ENCODE measurements around the gene DLL4. TPM values are rescaled to one million over a fixed set of nuclear protein-coding genes. Genes with fewer than 3 reads are reported as not detected.

Gene DLL4
- total RNA-seq, 1 donor from 2014 or later, result 6.5 TPM

GRCh38 chr15:40918146-40918798 lies 10.9 kb upstream of the DLL4 start:
- TF ChIP-seq CTCF (IDR thresholded peaks at IDR 0.05; ENCODE audit: unreplicated experiment), result no peak
- Mint-ChIP-seq H3K4me1 (ENCODE audit: low read depth) (peaks cover 13% of the 10 kb centered on the region), H3K36me3 (ENCODE audit: insufficient read depth) (no peaks in the 10 kb centered on the region), H3K4me3 (ENCODE audit: low read depth) (no peak overlapping the region), H3K9me3 (ENCODE audit: low read depth) (no peaks in the 10 kb centered on the region), H3K27me3 (peaks cover 37% of the 10 kb centered on the region), H3K27ac (peak overlapping the region; percentile 62)
- DNase-seq (ENCODE audit: low spot score, unreplicated experiment), result no peak

- Mint-ChIP-seq H3K4me3 (ENCODE audit: low read depth) (no peak overlapping the region), H3K36me3 (ENCODE audit: insufficient read depth) (no peaks in the 10 kb centered on the region), H3K27ac (peak overlapping the region; percentile 62), H3K27me3 (peaks cover 42% of the 10 kb centered on the region), H3K4me1 (ENCODE audit: low read depth) (peaks cover 13% of the 10 kb centered on the region), H3K9me3 (ENCODE audit: low read depth) (no peaks in the 10 kb centered on the region)
- no peak for TF ChIP-seq CTCF (IDR thresholded peaks at IDR 0.05; ENCODE audit: unreplicated experiment)
- DNase-seq (ENCODE audit: low spot score, unreplicated experiment), result no peak
These were observed 10.2 kb upstream of the DLL4 start for GRCh38 chr15:40918799-40919392.

- DNase-seq (ENCODE audit: low spot score, unreplicated experiment), result no peak
- peaks cover 57% of the 10 kb centered on the region for H3K27me3 Mint-ChIP-seq
- H3K4me1 Mint-ChIP-seq (ENCODE audit: low read depth), result peaks cover 20% of the 10 kb centered on the region
- H3K36me3 Mint-ChIP-seq (ENCODE audit: insufficient read depth), result no peaks in the 10 kb centered on the region
- no peaks in the 10 kb centered on the region for H3K9me3 Mint-ChIP-seq (ENCODE audit: low read depth)
- no peak for TF ChIP-seq CTCF (IDR thresholded peaks at IDR 0.05; ENCODE audit: unreplicated experiment)
- no peak overlapping the region for H3K27ac Mint-ChIP-seq
- H3K4me3 Mint-ChIP-seq (ENCODE audit: low read depth), result no peak overlapping the region
These were observed 7.1 kb upstream of the DLL4 start for GRCh38 chr15:40921949-40922607.

GRCh38 chr15:40922608-40923005 lies 6.5 kb upstream of the DLL4 start:
- no peaks in the 10 kb centered on the region for H3K9me3 Mint-ChIP-seq (ENCODE audit: low read depth)
- DNase-seq (ENCODE audit: low spot score, unreplicated experiment), result no peak
- no peak overlapping the region for H3K4me3 Mint-ChIP-seq (ENCODE audit: low read depth)
- peaks cover 23% of the 10 kb centered on the region for H3K4me1 Mint-ChIP-seq (ENCODE audit: low read depth)
- H3K27me3 Mint-ChIP-seq, result peaks cover 61% of the 10 kb centered on the region
- H3K36me3 Mint-ChIP-seq (ENCODE audit: insufficient read depth), result no peaks in the 10 kb centered on the region
- no peak for TF ChIP-seq CTCF (IDR thresholded peaks at IDR 0.05; ENCODE audit: unreplicated experiment)
- H3K27ac Mint-ChIP-seq, result no peak overlapping the region

- Mint-ChIP-seq H3K4me1 (ENCODE audit: low read depth) (peaks cover 23% of the 10 kb centered on the region), H3K4me3 (ENCODE audit: low read depth) (no peak overlapping the region), H3K36me3 (ENCODE audit: insufficient read depth) (no peaks in the 10 kb centered on the region), H3K27ac (no peak overlapping the region), H3K27me3 (peaks cover 60% of the 10 kb centered on the region), H3K9me3 (ENCODE audit: low read depth) (no peaks in the 10 kb centered on the region)
- DNase-seq (ENCODE audit: low spot score, unreplicated experiment), result no peak
- no peak for TF ChIP-seq CTCF (IDR thresholded peaks at IDR 0.05; ENCODE audit: unreplicated experiment)
These were observed 5.6 kb upstream of the DLL4 start for GRCh38 chr15:40923551-40923950.

Data from progenitor cell of endocrine pancreas (in vitro differentiated cells).